HG03280 (cell line): ENCODE data around the gene KRTAP10-10.
"Not testable (repeated sequence)": the region's sequence is repeated elsewhere in the genome, so short reads cannot be mapped to it uniquely, and the experiment has no call there.

ENCODE experiments used
- ATAC-seq: cut with Tn5 transposase; IDR thresholded peaks from one replicate; pipeline ENCODE4 v1.9.1; 2021; ENCODE audit warnings: mild to moderate bottlenecking, moderate library complexity; ENCODE audit not compliant: unreplicated experiment

Gene KRTAP10-10

GRCh38 chr21:44625756-44626155 is 11.4 kb upstream of the KRTAP10-10 start:
- ATAC-seq, result no peak

GRCh38 chr21:44626262-44626661 is 10.9 kb upstream of the KRTAP10-10 start:
- no peak for ATAC-seq

GRCh38 chr21:44626673-44627143 is 10.4 kb upstream of the KRTAP10-10 start, which contains the start of gene KRTAP10-9:
Gene KRTAP10-9, plus strand, starts transcription at chr21:44627093. Its CDS starts 79 bp downstream, at chr21:44627172.
- no peak for ATAC-seq

- ATAC-seq, result not testable (repeated sequence)
These were observed 9.9 kb upstream of the KRTAP10-10 start for GRCh38 chr21:44627181-44627822.

GRCh38 chr21:44627831-44628233 is 9.3 kb upstream of the KRTAP10-10 start:
- ATAC-seq, result not testable (repeated sequence)

GRCh38 chr21:44628707-44629391 is 8.3 kb upstream of the KRTAP10-10 start:
- ATAC-seq, result no peak

GRCh38 chr21:44630440-44630839 is 6.7 kb upstream of the KRTAP10-10 start:
- ATAC-seq, result no peak

- no peak for ATAC-seq
These were observed 5.1 kb upstream of the KRTAP10-10 start for GRCh38 chr21:44632067-44632466.

- no peak for ATAC-seq
These were observed 743 bp upstream of the KRTAP10-10 start for GRCh38 chr21:44636209-44637017.

- not testable (repeated sequence) for ATAC-seq
These were observed 744 bp downstream of the KRTAP10-10 start for GRCh38 chr21:44637851-44638348.

- not testable (repeated sequence) for ATAC-seq
These were observed 1.6 kb downstream of the KRTAP10-10 start for GRCh38 chr21:44638506-44639330.

- ATAC-seq, result no peak
These were observed 2.1 kb downstream of the KRTAP10-10 start for GRCh38 chr21:44639331-44639655.

GRCh38 chr21:44640761-44641160 is 3.6 kb downstream of the KRTAP10-10 start:
- no peak for ATAC-seq

GRCh38 chr21:44643741-44644310 is 6.7 kb downstream of the KRTAP10-10 start:
- no peak for ATAC-seq

- no peak for ATAC-seq
These were observed 7.7 kb downstream of the KRTAP10-10 start for GRCh38 chr21:44644878-44645277.

GRCh38 chr21:44646366-44647221 is 9.4 kb downstream of the KRTAP10-10 start, which contains the start of gene KRTAP10-11:
Gene KRTAP10-11, plus strand, starts transcription at chr21:44646414. Its CDS starts 45 bp downstream, at chr21:44646459.
- not testable (repeated sequence) for ATAC-seq

GRCh38 chr21:44647222-44647552 is 10.0 kb downstream of the KRTAP10-10 start:
- no peak for ATAC-seq

- no peak for ATAC-seq
These were observed 11.6 kb downstream of the KRTAP10-10 start for GRCh38 chr21:44648557-44649311.
